Vagina (tissue), 2 donors: ENCODE measurements around the gene CAP1.

ENCODE experiments used
- POLR2AphosphoS5 ChIP-seq, 2 donors: sonication (generic); formaldehyde crosslinking; IDR thresholded peaks; one replicate each; pipeline ENCODE4 v1.9.0; 2017; ENCODE audit warnings: antibody characterized with exemption in 2 of 2, mild to moderate bottlenecking in 2 of 2, low read depth in 1 of 2; ENCODE audit not compliant: insufficient read depth in 1 of 2
- TF ChIP-seq, protein P1 (sequence below), 3 experiments: fragments of 450-650 bp in 2 of 3; fragments of 200-600 bp in 1 of 3; sonication (generic) in 1 of 3; IDR thresholded peaks; one replicate each; pipeline ENCODE4 v1.5.1; 2017 to 2019; ENCODE audit warnings: antibody characterized with exemption in 3 of 3, mild to moderate bottlenecking in 2 of 3, moderate library complexity in 2 of 3

DNA sequence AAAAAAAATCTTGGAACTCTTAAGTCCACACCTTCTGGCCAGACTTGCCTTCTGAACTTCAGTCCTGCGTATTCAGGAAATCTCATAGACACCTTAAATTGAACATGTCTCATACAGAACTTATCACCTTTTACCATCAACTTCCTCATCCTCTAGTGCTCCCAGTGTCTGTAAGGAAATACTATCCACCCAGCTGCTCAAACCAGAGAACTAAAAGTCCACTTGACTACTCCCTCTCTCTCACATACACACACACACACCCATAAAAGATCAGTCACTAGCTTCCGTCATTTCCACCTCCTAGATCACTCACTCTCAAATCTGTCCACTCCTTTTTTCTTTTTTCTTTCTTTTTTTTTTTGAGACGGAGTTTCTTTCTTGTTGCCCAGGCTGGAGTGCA, 10.9 kb upstream of the CAP1 start:
- TF ChIP-seq, protein P1, sequence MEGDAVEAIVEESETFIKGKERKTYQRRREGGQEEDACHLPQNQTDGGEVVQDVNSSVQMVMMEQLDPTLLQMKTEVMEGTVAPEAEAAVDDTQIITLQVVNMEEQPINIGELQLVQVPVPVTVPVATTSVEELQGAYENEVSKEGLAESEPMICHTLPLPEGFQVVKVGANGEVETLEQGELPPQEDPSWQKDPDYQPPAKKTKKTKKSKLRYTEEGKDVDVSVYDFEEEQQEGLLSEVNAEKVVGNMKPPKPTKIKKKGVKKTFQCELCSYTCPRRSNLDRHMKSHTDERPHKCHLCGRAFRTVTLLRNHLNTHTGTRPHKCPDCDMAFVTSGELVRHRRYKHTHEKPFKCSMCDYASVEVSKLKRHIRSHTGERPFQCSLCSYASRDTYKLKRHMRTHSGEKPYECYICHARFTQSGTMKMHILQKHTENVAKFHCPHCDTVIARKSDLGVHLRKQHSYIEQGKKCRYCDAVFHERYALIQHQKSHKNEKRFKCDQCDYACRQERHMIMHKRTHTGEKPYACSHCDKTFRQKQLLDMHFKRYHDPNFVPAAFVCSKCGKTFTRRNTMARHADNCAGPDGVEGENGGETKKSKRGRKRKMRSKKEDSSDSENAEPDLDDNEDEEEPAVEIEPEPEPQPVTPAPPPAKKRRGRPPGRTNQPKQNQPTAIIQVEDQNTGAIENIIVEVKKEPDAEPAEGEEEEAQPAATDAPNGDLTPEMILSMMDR (IDR thresholded peaks at IDR 0.05): no peak
- TF ChIP-seq POLR2AphosphoS5 (IDR thresholded peaks at IDR 0.05; ENCODE audit: insufficient read depth in 1 of 2, low read depth in 1 of 2): no peak
